CD4-positive, alpha-beta T cell treated with Interleukin-15 for 1 hour (primary cell): Measurements from ENCODE around the gene LRRTM4.
"Not testable (repeated sequence)": the region's sequence is repeated elsewhere in the genome, so short reads cannot be mapped to it uniquely, and the experiment has no call there.

ENCODE experiments used
- DNase-seq: peaks from one replicate; pipeline ENCODE4 v3.0.0-alpha.2; 2020

The LRRTM4 gene

DNA sequence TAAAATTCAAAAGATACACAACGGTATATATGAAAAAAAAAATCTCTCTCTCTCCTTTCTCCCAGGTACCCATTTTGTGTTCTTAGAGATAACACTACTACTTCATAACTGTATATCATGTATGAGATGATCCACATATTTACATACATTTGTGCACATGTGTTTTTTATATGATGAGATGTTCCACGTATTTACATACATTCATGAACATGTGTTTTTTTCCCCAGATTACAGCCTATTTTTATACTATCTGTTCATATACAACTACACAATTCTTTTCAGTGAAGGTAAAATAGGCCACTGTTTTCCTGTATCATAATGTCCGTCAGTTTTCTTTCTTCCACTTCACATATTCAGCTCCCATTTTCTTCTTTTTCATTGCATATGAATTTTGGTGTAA is 808.9 kb downstream of the LRRTM4 start:
- DNase-seq = no peak

GRCh38 chr2:76711490-76711889 is 810.7 kb downstream of the LRRTM4 start:
- no peak for DNase-seq

DNA sequence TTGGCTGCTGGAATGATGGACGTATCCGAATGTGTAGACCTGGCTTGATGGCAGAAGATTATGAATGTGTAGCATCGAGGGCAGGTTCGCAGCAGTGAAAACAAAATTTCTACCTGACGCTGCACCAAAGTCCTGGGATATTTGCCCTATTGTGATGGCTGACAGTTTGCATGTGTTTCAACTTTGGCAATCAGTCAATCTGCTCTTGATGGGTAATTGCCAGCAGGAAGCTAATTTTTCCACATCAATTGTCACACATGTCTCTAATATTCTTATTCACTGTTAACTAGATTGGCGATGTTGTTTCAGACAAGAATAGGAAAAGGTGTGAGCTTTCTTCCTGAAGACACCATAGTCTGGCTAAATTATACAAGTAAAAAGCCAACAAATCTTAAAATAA is 821.3 kb downstream of the LRRTM4 start:
- DNase-seq = no peak

GRCh38 chr2:76697998-76698713 is 824.0 kb downstream of the LRRTM4 start:
- DNase-seq = not testable (repeated sequence)
